ENCODE data around the gene AGPAT2.

AGPAT2 gene

GRCh38 chr9:136684339-136684738 is 2.9 kb downstream of the AGPAT2 start:
- in situ Hi-C loops (cut with MboI; ENCODE audit: low pct_unique_long_range_greater_than_20kb, low sequenced_read_pairs, unreplicated experiment), result no loop called here
- no peak for DNase-seq (ENCODE audit: low spot score)
- TF ChIP-seq CTCF (IDR thresholded peaks at IDR 0.05; ENCODE audit: extremely low read depth, insufficient read depth, missing control alignments), result no peak

- TF ChIP-seq CTCF (IDR thresholded peaks at IDR 0.05; ENCODE audit: extremely low read depth, insufficient read depth, missing control alignments), result no peak
- no peak for DNase-seq (ENCODE audit: low spot score)
- in situ Hi-C loops (cut with MboI; ENCODE audit: low pct_unique_long_range_greater_than_20kb, low sequenced_read_pairs, unreplicated experiment), result no loop called here
These were observed 3.5 kb downstream of the AGPAT2 start for GRCh38 chr9:136683755-136684154.

GRCh38 chr9:136683173-136683745 is 4.0 kb downstream of the AGPAT2 start:
- no peak for DNase-seq (ENCODE audit: low spot score)
- in situ Hi-C loops (cut with MboI; ENCODE audit: low pct_unique_long_range_greater_than_20kb, low sequenced_read_pairs, unreplicated experiment), result no loop called here
- no peak for TF ChIP-seq CTCF (IDR thresholded peaks at IDR 0.05; ENCODE audit: extremely low read depth, insufficient read depth, missing control alignments)

- in situ Hi-C loops (cut with MboI; ENCODE audit: low pct_unique_long_range_greater_than_20kb, low sequenced_read_pairs, unreplicated experiment), result no loop called here
- DNase-seq (ENCODE audit: low spot score), result no peak
- no peak for TF ChIP-seq CTCF (IDR thresholded peaks at IDR 0.05; ENCODE audit: extremely low read depth, insufficient read depth, missing control alignments)
These were observed 4.5 kb downstream of the AGPAT2 start for GRCh38 chr9:136682710-136683109.

- no peak for TF ChIP-seq CTCF (IDR thresholded peaks at IDR 0.05; ENCODE audit: extremely low read depth, insufficient read depth, missing control alignments)
- DNase-seq (ENCODE audit: low spot score), result no peak
- in situ Hi-C loops (cut with MboI; ENCODE audit: low pct_unique_long_range_greater_than_20kb, low sequenced_read_pairs, unreplicated experiment), result no loop called here
These were observed 5.1 kb downstream of the AGPAT2 start for GRCh38 chr9:136681945-136682699.

GRCh38 chr9:136681029-136681428 is 6.2 kb downstream of the AGPAT2 start:
- no peak for TF ChIP-seq CTCF (IDR thresholded peaks at IDR 0.05; ENCODE audit: extremely low read depth, insufficient read depth, missing control alignments)
- in situ Hi-C loops (cut with MboI; ENCODE audit: low pct_unique_long_range_greater_than_20kb, low sequenced_read_pairs, unreplicated experiment), result no loop called here
- DNase-seq (ENCODE audit: low spot score), result no peak

Data from GM13977 (cell line).